ENCODE results near the gene IL33. TPM values are rescaled to one million over a fixed set of nuclear protein-coding genes. Genes with fewer than 3 reads are reported as not detected.

IL33 gene
- total RNA-seq, 1 donor from 2014 or later, result 0.25 TPM

- peak; percentile 67 for DNase-seq (ENCODE audit: low read depth)
Observed at GRCh38 chr9:6302417-6302816, 86.8 kb downstream of the IL33 start.

- no peak for DNase-seq (ENCODE audit: low read depth)
Observed at GRCh38 chr9:6304232-6304631, 88.6 kb downstream of the IL33 start.

GRCh38 chr9:6305954-6306563, 90.5 kb downstream of the IL33 start:
- DNase-seq (ENCODE audit: low read depth), result peak; percentile 72

Other genes starting within 250 kb of the IL33 start
- gene RANBP6, start 200.2 kb upstream of the IL33 start, total RNA-seq, result 47.8 and 54.0 TPM in 2 replicates
- not detected in 2 replicates for gene TPD52L3, start 112.6 kb downstream of the IL33 start, total RNA-seq
- 38.2 and 53.5 TPM in 2 replicates for gene UHRF2, start 197.4 kb downstream of the IL33 start, total RNA-seq

Measured in renal cortical epithelial cell (primary cell).